Stimulated activated CD4-positive, alpha-beta T cell treated with anti-CD3 and anti-CD28 coated beads, Interleukin-15, amount 100 ng/mL, for 1 hour (primary cell): ENCODE results near the gene PDIA6.
"Not testable (repeated sequence)": the region's sequence is repeated elsewhere in the genome, so short reads cannot be mapped to it uniquely, and the experiment has no call there.

Source experiments
- DNase-seq, 2 donors: peaks; one replicate each; pipeline ENCODE4 v3.0.0-alpha.2; 2020; ENCODE audit warnings: low read depth in 1 of 2, low spot score in 1 of 2

PDIA6 gene

GRCh38 chr2:10783421-10783820, 29.2 kb downstream of the PDIA6 start:
- no peak for DNase-seq

DNA sequence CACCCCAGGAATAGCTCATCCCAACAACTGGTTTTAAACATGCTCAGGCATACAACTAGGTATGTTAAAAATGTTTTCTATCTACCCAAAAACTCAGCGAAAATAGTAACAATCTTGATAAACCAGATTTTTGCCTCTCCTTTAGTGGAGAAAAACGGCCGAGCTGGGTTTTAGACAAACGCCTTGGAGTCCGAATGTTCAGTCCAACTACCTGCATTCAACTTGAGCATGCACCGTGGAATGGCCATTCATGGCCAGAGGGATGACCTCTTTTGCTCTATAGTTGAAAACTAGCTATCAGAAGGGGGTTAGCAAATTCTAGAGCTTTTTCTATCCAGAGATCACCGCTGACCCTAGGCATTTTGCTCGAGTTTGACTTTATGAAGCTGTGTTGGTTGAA, 30.8 kb downstream of the PDIA6 start:
- no peak for DNase-seq

DNA sequence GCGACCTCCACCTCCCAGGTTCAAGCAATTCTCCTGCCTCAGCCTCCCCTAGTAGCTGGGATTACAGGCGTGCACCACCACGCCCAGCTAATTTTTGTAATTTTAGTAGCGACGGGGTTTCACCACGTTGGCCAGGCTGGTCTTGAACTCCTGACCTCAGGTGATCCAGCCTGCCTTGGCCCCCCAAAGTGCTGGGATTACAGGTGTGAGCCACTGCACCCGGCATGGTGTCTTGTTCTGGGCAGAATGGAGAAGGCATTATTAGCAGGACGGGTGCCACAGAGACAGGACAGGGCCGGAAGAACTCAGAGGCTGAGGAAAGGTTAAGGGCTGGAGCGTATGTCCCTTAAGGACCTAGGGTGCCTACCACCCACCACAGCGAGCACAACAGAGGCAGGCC, 31.8 kb downstream of the PDIA6 start:
- not testable (repeated sequence) for DNase-seq

- no peak for DNase-seq
Observed at GRCh38 chr2:10780491-10780820, 32.1 kb downstream of the PDIA6 start.

DNA sequence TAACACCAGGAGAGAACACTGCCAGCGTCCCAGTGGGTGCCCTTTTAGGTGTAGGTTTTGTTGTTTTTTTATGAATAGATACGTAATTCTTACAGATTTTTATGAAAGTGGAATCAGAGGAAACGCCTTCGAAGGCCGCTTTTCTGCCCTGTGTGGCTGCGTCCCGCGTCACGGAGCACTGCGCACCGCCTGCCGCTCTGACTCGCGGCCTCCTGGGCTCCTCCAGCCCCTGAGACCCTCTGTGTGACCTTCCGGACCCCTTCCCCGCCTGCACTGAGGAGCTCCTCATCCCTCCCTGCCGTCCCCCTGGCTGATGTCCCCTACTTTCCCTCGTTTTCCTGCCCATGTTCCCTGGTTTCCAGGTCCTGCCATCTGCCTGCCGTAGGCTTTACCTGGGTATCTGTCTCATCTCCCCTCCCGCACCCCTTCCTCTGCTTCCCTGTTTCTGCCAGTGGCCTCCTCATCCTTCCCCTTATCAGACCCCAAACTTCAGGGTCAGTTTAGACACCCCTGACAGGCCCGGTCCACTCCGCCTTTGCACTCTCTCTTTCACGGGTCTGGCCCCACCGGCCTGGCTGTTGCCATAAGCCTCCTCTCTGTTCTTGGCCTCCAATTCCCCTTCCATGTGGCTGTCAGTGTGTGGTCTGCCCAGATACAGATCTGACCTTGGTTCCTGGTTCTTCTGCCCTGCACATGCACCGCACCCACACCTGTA, 32.7 kb downstream of the PDIA6 start:
- DNase-seq, result no peak

- no peak for DNase-seq
Observed at GRCh38 chr2:10778724-10779115, 33.9 kb downstream of the PDIA6 start.

- DNase-seq, result no peak
Observed at GRCh38 chr2:10777842-10778723, 34.5 kb downstream of the PDIA6 start.

DNA sequence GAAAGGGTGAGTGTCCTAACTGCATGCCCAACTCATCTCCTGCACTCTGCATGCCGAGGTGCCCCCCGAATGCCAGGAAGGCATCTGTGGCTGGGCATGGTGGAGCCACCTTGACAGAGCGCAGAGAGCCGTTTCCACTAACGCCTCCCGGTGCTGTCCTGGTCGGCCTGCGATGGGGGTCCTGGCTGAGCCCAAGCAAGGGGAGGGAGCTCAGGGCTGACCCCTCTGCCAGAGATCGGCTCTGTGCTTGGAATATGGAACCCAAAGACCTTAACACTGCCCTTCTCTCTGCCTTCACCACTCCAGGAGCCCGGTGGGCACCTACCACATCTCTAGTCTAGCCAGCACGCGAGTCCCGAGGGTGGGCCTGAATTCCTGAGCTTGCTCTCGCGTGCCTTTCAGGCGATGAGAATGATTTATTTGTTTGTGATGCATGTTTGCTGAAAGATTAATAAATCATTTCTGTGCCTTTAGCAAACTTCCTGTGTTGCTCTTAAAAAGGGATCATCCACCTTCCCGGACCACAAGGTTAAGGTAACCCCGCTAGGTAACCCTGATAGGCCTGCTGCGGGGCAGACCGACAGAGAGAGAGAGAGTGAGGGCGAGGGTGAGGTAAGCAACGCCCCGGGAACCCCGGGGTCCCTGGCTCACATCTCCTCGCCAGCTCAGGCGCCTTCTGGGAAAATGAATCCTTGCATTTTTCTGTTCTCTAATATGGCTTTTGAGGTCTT, 35.3 kb downstream of the PDIA6 start:
- no peak for DNase-seq

GRCh38 chr2:10776231-10776977, 36.2 kb downstream of the PDIA6 start:
- DNase-seq, result no peak

DNA sequence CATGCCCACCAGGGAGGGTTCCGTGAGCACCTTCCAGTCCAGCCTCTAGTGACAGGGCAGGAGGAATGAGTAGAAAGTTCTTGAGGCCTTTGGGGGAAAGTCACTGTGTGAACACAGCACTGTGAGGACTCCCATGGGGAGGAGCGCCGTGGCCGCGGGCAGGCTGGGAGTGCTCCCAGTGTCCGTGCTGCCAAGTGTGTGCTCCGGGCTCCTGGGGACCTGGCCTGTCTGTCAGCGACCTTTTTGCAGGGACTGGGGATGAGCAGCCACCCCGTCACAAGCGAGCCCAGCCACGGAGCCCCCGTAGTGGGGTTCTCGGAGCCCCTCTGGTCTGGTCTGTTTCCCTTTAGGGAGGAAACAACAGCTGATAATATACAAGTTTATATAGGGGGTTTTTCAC, 36.8 kb downstream of the PDIA6 start:
- no peak for DNase-seq

DNA sequence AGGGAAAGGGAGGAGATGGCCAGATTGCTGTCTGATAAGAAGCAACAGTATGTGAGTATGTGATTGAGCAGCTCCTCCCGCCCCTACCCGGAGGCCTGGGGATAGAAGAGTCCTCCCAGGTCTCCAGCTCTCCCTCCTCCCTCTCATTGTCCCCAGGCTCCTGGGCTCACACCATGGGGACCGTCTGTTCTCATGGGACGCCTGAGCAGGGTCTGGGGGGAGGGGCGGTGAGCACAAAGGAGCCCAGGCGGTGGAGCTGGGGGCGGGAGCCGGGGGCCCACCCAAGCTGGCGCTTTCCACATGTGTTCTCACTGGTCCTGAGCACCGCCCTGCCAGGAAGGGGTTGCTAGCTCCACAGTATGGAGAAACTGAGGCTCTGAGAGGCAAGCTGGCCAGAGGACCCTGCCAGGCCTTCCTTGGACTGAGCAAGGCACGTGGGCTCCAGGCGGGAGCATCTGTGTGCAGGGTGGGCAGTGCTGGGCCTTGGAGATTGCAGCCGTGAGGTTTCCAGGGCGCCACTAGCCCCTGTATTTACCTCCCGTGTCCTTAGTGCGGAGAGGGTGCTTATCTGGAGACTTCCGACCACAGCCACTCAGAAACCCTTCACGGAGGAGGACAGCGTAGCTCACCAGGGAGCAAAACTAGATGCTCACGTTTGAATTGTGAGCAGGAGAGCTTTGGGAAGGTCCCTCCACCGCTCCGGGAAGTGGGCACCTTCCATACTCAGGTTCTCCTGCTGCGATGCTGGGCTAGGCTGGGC, 37.4 kb downstream of the PDIA6 start:
- DNase-seq, result no peak

GRCh38 chr2:10774394-10774793, 38.2 kb downstream of the PDIA6 start:
- DNase-seq, result no peak

GRCh38 chr2:10773821-10774341, 38.7 kb downstream of the PDIA6 start:
- DNase-seq, result no peak

GRCh38 chr2:10772868-10773215, 39.7 kb downstream of the PDIA6 start:
- DNase-seq, result no peak

- DNase-seq, result no peak
Observed at GRCh38 chr2:10772201-10772867, 40.3 kb downstream of the PDIA6 start.

- no peak for DNase-seq
Observed at GRCh38 chr2:10771786-10772185, 40.8 kb downstream of the PDIA6 start.

- DNase-seq, result no peak
Observed at GRCh38 chr2:10770956-10771750, 41.4 kb downstream of the PDIA6 start.

- DNase-seq, result no peak
Observed at GRCh38 chr2:10768063-10768507, 44.5 kb downstream of the PDIA6 start.

- no peak for DNase-seq
Observed at GRCh38 chr2:10765914-10766313, 46.7 kb downstream of the PDIA6 start.
